Pancreas (tissue), 10 donors: ENCODE data around the gene AGBL1. TPM values are rescaled to one million over a fixed set of nuclear protein-coding genes. Genes with fewer than 3 reads are reported as not detected.

Experiments
- ATAC-seq, 4 donors: fragments of 200-7000 bp; cut with Tn5 transposase; one replicate each; pipeline versions ENCODE4 v1.8.0 to v1.9.1; 2020; ENCODE audit warnings: mild to moderate bottlenecking in 4 of 4, moderate library complexity in 4 of 4
- DNase-seq, 6 donors: peaks; one replicate each; pipeline ENCODE4 v3.0.0-alpha.2; 2020
- FAIRE-seq: peaks from 2 replicates; lab custom pipeline; 2012; peaks lifted over from hg19 to GRCh38; lab: Jason Lieb, UNC
- H3K27ac ChIP-seq, 4 donors: fragments of 200-600 bp; sonication (generic); 1 replicate in 3 of 4; 2 replicates in 1 of 4; pipeline versions ENCODE4 v1.5.0 to v1.8.0; 2020
- H3K27me3 ChIP-seq, 4 donors: fragments of 200-600 bp; one replicate each; pipeline ENCODE4 v1.8.0; 2021
- H3K36me3 ChIP-seq, 3 donors: fragments of 200-600 bp; sonication (generic) in 1 of 3; one replicate each; pipeline versions ENCODE4 v1.5.0 to v1.8.0; 2020 to 2021
- H3K4me1 ChIP-seq, 3 donors: fragments of 200-600 bp; one replicate each; pipeline ENCODE4 v1.8.0; 2021
- H3K4me3 ChIP-seq, 4 donors: fragments of 200-600 bp; sonication (generic) in 2 of 4; one replicate each; pipeline versions ENCODE4 v1.5.0 to v1.8.0; 2020 to 2021
- H3K9me3 ChIP-seq, 4 donors: fragments of 200-600 bp; one replicate each; pipeline ENCODE4 v1.8.0; 2021
- CTCF ChIP-seq, 4 donors: fragments of 200-600 bp; sonication (generic) in 3 of 4; IDR thresholded peaks; one replicate each; pipeline versions ENCODE4 v1.5.0 to v1.8.0; 2021; ENCODE audit warnings: antibody characterized with exemption in 4 of 4
- WGBS, 2 donors: extraction: QIAGEN DNeasy Blood & Tissue Kit; methylation state at CpG; one replicate each; pipeline ENCODE4 v1.1.7; 2013; 5-methylcytosine and 5-hydroxymethylcytosine counted together
- intact Hi-C, 3 donors: fragments of 100-400 bp; cut with DNase I; formaldehyde crosslinking; loops; one replicate each; pipeline versions ENCODE4 v1.11.1 to v1.14.2; 2022
- polyA plus RNA-seq, 2 donors: library from polyadenylated mRNA; stranded (reverse); fragments of 200-250 nt; gene quantifications; one replicate each; pipeline ENCODE4 v1.2.3, GENCODE V29; 2013
- total RNA-seq, 6 donors: library from RNA; stranded (reverse); fragmentation: NEBNext Ultra II Directional in 4 of 6; extraction: Animal tissue kit (Norgen Biotek cat#: 25700) in 4 of 6; gene quantifications; one replicate each; pipeline versions ENCODE4 v1.2.1 to v1.2.4, GENCODE V29; 2021 to 2023
- donor health status: healthy with polysubstance abuse.
- donor health status: DM: no; HTN: no; CAD: no; lungs with moderate emphysema.
- donor health status: DM: no; HTN: no; CAD: no.
- donor health status: control.
- donor health status: control.
- donor health status: Bipolar disorder and iron deficiency.
- donor health status: DM: yes; HTN: yes; CAD: no.
- donor health status: DM: no; HTN: no; CAD: no.
- donor health status: DM: no; HTN: no; CAD: no.
- donor health status: DM: yes; HTN: yes; CAD: no.

Gene AGBL1
- total and polyA plus RNA-seq, 8 donors = under 0.01 to 0.06 (median 0.05) TPM; not detected in 5

DNA sequence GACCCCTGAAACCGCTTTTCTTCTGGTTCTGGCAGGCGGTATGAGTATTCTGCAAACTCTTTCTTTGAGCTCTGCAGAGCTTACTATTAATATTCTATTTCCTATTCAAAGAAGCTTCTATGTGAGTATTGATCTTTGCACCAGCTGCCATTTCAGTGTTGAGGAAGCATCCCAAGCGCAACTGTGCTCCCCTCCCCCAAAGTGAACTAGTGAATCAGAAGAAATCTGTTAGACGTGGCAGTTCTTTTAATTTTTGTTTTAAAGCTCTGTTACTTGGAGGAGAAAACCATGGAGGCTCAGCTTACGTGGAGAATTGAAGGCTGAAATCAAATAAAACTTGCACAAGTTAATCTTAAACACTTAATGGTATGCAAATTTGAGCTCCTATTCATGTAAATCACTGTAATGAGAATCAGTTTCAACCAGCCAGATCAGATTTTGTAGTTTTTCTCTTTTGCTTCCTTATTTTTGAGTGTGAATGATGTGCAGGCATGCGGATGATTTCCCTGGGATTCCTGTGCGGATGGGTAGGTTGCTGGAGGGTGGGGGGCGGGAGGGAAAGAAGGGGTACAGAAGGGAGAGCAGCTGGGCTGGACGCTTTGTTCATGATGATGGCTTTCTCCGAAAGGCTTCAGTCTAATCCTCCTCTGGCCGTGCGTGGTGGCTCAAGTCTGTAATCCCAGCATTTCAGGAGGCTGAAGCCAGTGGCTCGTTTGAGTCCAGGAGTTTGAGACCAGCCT lies 16.1 kb upstream of the AGBL1 start:
- Histone ChIP-seq H3K9me3 (no peaks in the 10 kb centered on the region), H3K4me3 (no peak overlapping the region), H3K36me3 (no peaks in the 10 kb centered on the region), H3K4me1 (no peaks in the 10 kb centered on the region), H3K27me3 (peaks cover 0 to 5% (median 0%) of the 10 kb centered on the region in 4 donors), H3K27ac (no peak overlapping the region)
- ATAC-seq (no peak), FAIRE-seq (no peak), DNase-seq (no peak)
- 47 to 57% methylated on average over 13 of the region's 13 CpGs for WGBS, 2 donors
- intact Hi-C loops = no loop called here
- TF ChIP-seq CTCF (IDR thresholded peaks at IDR 0.05) = no peak

DNA sequence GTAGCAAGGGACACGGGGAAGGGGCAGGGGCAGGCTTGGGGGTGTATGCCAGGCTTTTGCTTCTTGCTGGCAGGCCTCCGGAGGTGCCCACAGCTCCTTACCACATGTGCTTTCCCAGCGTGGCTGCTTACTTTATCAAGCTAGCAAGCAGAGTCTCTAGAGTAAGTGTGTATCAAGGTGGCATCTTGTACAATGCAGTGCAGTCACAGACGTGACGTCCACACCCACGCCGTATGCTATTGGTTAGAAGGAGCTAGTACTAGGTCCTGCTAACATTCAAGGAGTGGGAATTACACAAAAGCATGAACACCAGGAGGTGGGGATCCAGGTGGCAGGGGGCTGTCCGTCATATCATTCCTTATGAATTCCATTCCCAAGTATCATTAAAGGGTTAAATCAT lies 15.3 kb upstream of the AGBL1 start:
- ATAC-seq (no peak), DNase-seq (no peak), FAIRE-seq (no peak)
- Histone ChIP-seq H3K4me1 (no peaks in the 10 kb centered on the region), H3K36me3 (no peaks in the 10 kb centered on the region), H3K27me3 (peaks cover 0 to 5% (median 0%) of the 10 kb centered on the region in 4 donors), H3K27ac (no peak overlapping the region), H3K4me3 (no peak overlapping the region), H3K9me3 (no peaks in the 10 kb centered on the region)
- WGBS, 2 donors = 57 to 77% methylated on average over 8 of the region's 8 CpGs
- TF ChIP-seq CTCF (IDR thresholded peaks at IDR 0.05) = no peak
- intact Hi-C loops = no loop called here

DNA sequence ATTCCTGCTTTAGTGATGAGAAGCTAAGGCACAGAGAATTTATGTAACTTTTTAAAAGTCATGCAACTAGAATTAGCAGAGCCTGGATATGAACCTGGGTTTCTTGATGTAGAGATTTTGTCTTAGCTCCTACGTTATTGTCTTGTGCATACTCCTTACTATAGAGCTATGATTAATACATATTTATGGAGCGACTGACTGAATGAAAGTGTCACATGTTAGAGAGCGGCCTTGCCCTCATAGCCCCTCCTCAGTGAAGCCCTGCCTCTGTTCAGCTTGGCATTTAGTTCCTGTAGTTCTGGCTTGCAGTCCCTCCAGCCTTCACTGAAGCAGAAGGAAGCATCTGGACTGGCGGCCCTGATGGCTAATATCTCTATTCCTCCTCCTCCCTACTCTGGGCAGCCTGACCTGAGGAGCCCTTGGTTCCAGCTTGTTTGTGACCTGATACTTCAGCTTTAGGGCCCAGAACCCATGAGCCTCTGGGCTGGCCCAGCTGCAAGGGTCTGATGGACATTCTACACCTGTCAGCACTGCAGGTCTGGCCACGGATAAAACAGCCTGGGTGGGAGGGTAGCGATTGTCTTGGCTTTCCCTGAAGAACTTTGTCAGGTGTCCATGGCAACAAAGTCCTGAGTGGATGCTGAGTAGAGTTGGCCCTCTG lies 13.4 kb upstream of the AGBL1 start:
- Histone ChIP-seq H3K27ac (no peak overlapping the region), H3K36me3 (no peaks in the 10 kb centered on the region), H3K4me3 (no peak overlapping the region), H3K27me3 (peaks cover 0 to 5% (median 0%) of the 10 kb centered on the region in 4 donors), H3K9me3 (no peaks in the 10 kb centered on the region), H3K4me1 (no peaks in the 10 kb centered on the region)
- no peak for ATAC-seq
- no peak for FAIRE-seq
- intact Hi-C loops = no loop called here
- TF ChIP-seq CTCF (IDR thresholded peaks at IDR 0.05) = no peak
- WGBS, 2 donors = 63 to 73% methylated on average over 6 of the region's 6 CpGs
- no peak for DNase-seq

DNA sequence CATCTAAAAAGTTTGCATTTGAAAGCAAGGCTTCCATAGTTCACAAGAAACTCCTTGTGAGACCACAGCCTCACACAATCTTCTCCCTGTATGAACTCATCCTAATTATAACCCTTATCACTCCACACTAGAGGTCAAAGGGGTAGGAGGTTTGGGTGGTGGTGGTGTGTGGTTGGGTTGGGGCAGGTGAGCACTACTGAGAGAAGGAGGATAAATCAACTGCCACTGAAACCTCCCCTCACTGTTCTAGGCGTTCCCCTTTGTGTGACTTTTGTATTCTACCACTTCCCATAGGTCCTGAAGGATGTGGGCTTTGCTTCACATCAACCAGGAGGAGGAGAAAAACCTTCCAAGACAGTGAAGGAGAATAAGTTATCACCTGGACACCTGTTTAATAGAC lies 6.4 kb upstream of the AGBL1 start:
- DNase-seq = no peak
- no peaks in the 10 kb centered on the region for H3K27me3 ChIP-seq
- 35 to 44% methylated on average over 1 of the region's 1 CpG for WGBS, 2 donors
- no peaks in the 10 kb centered on the region for H3K4me1 ChIP-seq
- no peaks in the 10 kb centered on the region for H3K36me3 ChIP-seq
- intact Hi-C loops = no loop called here
- no peak for TF ChIP-seq CTCF (IDR thresholded peaks at IDR 0.05)
- no peak overlapping the region for H3K4me3 ChIP-seq
- no peak for ATAC-seq
- FAIRE-seq = no peak
- H3K27ac ChIP-seq = no peak overlapping the region
- no peaks in the 10 kb centered on the region for H3K9me3 ChIP-seq

GRCh38 chr15:86076468-86076867 lies 3.2 kb upstream of the AGBL1 start:
- intact Hi-C loops = no loop called here
- Histone ChIP-seq H3K4me1 (no peaks in the 10 kb centered on the region), H3K27ac (no peak overlapping the region), H3K9me3 (no peaks in the 10 kb centered on the region), H3K27me3 (no peaks in the 10 kb centered on the region), H3K36me3 (no peaks in the 10 kb centered on the region), H3K4me3 (no peak overlapping the region)
- no peak for FAIRE-seq
- ATAC-seq = no peak
- DNase-seq = no peak
- 23 to 47% methylated on average over 3 of the region's 3 CpGs for WGBS, 2 donors
- no peak for TF ChIP-seq CTCF (IDR thresholded peaks at IDR 0.05)
